Neural progenitor cell (in vitro differentiated cells): ENCODE data around the gene IP6K2. TPM values are rescaled to one million over a fixed set of nuclear protein-coding genes. Genes with fewer than 3 reads are reported as not detected.
"Not testable (repeated sequence)": the region's sequence is repeated elsewhere in the genome, so short reads cannot be mapped to it uniquely, and the experiment has no call there.

Source experiments
- DNase-seq: peaks from one replicate; pipeline ENCODE4 v3.0.0-alpha.2; 2016; ENCODE audit warnings: low spot score
- H2AFZ ChIP-seq: fragments of 200-600 bp; sonication (generic); replicated peaks from 2 replicates; pipeline ENCODE4 v1.6.1; 2016; ENCODE audit warnings: antibody characterized with exemption
- H3F3A ChIP-seq: fragments of 200-600 bp; sonication (generic); 2 replicates; pipeline ENCODE4 v1.6.1; 2016; ENCODE audit warnings: antibody characterized with exemption, low read depth
- H3K27ac ChIP-seq: fragments of 200-600 bp; sonication (generic); 2 replicates; pipeline ENCODE4 v1.5.1; 2016; ENCODE audit warnings: mild to moderate bottlenecking
- H3K27me3 ChIP-seq: fragments of 200-600 bp; sonication (generic); 2 replicates; pipeline ENCODE4 v1.6.1; 2016; ENCODE audit warnings: mild to moderate bottlenecking, moderate library complexity
- H3K36me3 ChIP-seq: fragments of 200-600 bp; sonication (generic); 2 replicates; pipeline ENCODE4 v1.5.1; 2016
- H3K4me1 ChIP-seq: fragments of 200-600 bp; sonication (generic); 2 replicates; pipeline ENCODE4 v1.6.1; 2016; ENCODE audit warnings: mixed run types
- H3K4me2 ChIP-seq: fragments of 200-600 bp; sonication (generic); 2 replicates; pipeline ENCODE4 v1.6.1; 2016
- H3K4me3 ChIP-seq: fragments of 200-600 bp; sonication (generic); 2 replicates; pipeline ENCODE4 v1.5.1; 2016
- H3K79me2 ChIP-seq: fragments of 200-600 bp; sonication (generic); 2 replicates; pipeline ENCODE4 v1.6.1; 2016; ENCODE audit warnings: low read depth
- H3K9ac ChIP-seq: fragments of 200-600 bp; sonication (generic); 2 replicates; pipeline ENCODE4 v1.6.1; 2016
- H3K9me3 ChIP-seq: fragments of 200-600 bp; sonication (generic); 2 replicates; pipeline ENCODE4 v1.5.1; 2016; ENCODE audit warnings: low read depth
- H4K20me1 ChIP-seq: fragments of 200-600 bp; sonication (generic); 2 replicates; pipeline ENCODE4 v1.6.1; 2016; ENCODE audit warnings: low read depth
- H3K27ac Mint-ChIP-seq: 3 replicates; pipeline ENCODE4 v1.8.0; 2021; ENCODE audit warnings: mixed read lengths
- H3K27me3 Mint-ChIP-seq: 2 replicates; pipeline ENCODE4 v1.8.0; 2022; ENCODE audit warnings: low read depth, mild to moderate bottlenecking, inconsistent platforms, moderate library complexity, mixed read lengths; ENCODE audit not compliant: insufficient read depth
- H3K36me3 Mint-ChIP-seq: 3 replicates; pipeline ENCODE4 v1.8.0; 2021; ENCODE audit warnings: mixed read lengths
- H3K4me1 Mint-ChIP-seq: 3 replicates; pipeline ENCODE4 v1.8.0; 2021; ENCODE audit warnings: mixed read lengths
- H3K4me3 Mint-ChIP-seq: 3 replicates; pipeline ENCODE4 v1.8.0; 2021; ENCODE audit warnings: mild to moderate bottlenecking, moderate library complexity, mixed read lengths
- H3K9me3 Mint-ChIP-seq: 3 replicates; pipeline ENCODE4 v1.8.0; 2020; ENCODE audit warnings: mixed read lengths
- EZH2 ChIP-seq: fragments of 200-600 bp; sonication (generic); IDR thresholded peaks from 2 replicates; pipeline ENCODE4 v1.6.1; 2017; ENCODE audit warnings: antibody characterized with exemption, mild to moderate bottlenecking, moderate library complexity
- EZH2phosphoT487 ChIP-seq: fragments of 200-600 bp; sonication (generic); IDR thresholded peaks from 2 replicates; pipeline ENCODE4 v1.6.1; 2017; ENCODE audit warnings: antibody characterized with exemption
- total RNA-seq: library from RNA; depleted of rRNA; stranded (reverse); fragments of >200 nt; gene quantifications from 2 replicates; pipeline ENCODE4 v1.2.3, GENCODE V29; 2015; ENCODE audit warnings: low replicate concordance
- TF ChIP-seq, protein P1 (sequence below): fragments of 200-600 bp; sonication (generic); IDR thresholded peaks from 2 replicates; pipeline ENCODE4 v1.5.1; 2017; ENCODE audit warnings: antibody characterized with exemption, mild to moderate bottlenecking

IP6K2 gene
- total RNA-seq, 1 donor from 2014 or later = 130 TPM

DNA sequence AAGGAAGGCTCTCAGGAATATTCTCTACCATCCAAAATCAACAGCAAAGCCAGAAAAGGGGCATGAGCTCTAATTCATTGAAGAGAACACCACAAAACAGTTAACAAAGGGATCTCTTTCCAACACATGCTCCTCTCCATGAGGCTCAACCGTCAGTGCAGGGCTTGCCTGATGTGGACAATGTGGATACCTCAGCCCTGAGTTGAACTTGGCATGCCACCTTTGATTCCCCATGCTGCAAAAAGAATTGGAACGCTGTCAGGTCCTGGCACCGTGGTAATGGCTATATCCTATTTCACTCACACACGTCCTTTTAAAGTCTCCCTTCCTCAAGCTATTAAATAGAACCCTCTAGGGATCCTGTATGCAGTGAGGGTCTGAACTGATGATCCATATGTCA, 30.7 kb upstream of the IP6K2 start:
- TF ChIP-seq, protein P1, sequence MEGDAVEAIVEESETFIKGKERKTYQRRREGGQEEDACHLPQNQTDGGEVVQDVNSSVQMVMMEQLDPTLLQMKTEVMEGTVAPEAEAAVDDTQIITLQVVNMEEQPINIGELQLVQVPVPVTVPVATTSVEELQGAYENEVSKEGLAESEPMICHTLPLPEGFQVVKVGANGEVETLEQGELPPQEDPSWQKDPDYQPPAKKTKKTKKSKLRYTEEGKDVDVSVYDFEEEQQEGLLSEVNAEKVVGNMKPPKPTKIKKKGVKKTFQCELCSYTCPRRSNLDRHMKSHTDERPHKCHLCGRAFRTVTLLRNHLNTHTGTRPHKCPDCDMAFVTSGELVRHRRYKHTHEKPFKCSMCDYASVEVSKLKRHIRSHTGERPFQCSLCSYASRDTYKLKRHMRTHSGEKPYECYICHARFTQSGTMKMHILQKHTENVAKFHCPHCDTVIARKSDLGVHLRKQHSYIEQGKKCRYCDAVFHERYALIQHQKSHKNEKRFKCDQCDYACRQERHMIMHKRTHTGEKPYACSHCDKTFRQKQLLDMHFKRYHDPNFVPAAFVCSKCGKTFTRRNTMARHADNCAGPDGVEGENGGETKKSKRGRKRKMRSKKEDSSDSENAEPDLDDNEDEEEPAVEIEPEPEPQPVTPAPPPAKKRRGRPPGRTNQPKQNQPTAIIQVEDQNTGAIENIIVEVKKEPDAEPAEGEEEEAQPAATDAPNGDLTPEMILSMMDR = no peak
- TF ChIP-seq EZH2 (no peak), EZH2phosphoT487 (no peak)
- peaks cover 4% of the 10 kb centered on the region for H3K9me3 Mint-ChIP-seq
- Histone ChIP-seq H3K4me3 (no peak overlapping the region), H3K27me3 (no peaks in the 10 kb centered on the region), H3K27ac (no peak overlapping the region), H2AFZ (no peak overlapping the region), H4K20me1 (no peaks in the 10 kb centered on the region), H3K4me2 (no peak overlapping the region), H3K9me3 (no peaks in the 10 kb centered on the region), H3F3A (no peaks in the 10 kb centered on the region), H3K79me2 (no peaks in the 10 kb centered on the region), H3K4me1 (no peaks in the 10 kb centered on the region), H3K9ac (no peak overlapping the region), H3K36me3 (no peaks in the 10 kb centered on the region)
- no peak overlapping the region for H3K27ac Mint-ChIP-seq
- H3K4me1 Mint-ChIP-seq = no peaks in the 10 kb centered on the region
- H3K36me3 Mint-ChIP-seq = peaks cover 6% of the 10 kb centered on the region
- H3K27me3 Mint-ChIP-seq = no peaks in the 10 kb centered on the region
- DNase-seq = no peak
- no peak overlapping the region for H3K4me3 Mint-ChIP-seq

DNA sequence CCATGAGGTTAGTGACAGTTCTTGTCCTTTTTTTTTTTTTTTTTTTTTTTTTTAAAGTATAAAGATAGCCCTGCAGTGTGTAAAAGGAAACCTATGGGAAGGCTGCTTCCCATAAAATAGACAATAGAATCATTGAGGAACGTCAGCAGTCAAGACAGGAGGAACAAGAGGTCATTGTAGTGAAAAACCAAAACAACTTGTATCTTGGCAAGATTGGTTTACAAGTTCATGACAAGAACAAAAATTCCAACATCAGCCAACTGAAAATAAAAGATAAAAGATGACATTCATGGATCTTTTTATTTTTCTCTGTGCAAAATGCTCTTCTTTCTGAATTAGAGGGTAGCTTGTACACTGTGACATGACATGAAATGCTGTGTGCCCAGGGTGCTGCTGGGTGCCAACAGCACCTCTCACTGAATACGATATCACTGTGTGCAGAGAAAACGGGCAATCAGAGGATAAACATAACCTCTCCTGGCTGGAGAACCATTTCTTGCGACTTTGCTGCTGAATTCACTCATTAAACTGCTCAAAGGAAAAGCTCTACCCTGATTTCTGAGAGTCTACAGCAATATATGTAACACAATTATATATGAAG, 30.1 kb upstream of the IP6K2 start:
- H3K4me1 Mint-ChIP-seq = no peaks in the 10 kb centered on the region
- Histone ChIP-seq H3K9me3 (no peaks in the 10 kb centered on the region), H3K36me3 (no peaks in the 10 kb centered on the region), H3F3A (no peaks in the 10 kb centered on the region), H3K4me1 (no peaks in the 10 kb centered on the region), H3K9ac (no peak overlapping the region), H3K4me3 (no peak overlapping the region), H3K79me2 (no peaks in the 10 kb centered on the region), H2AFZ (no peak overlapping the region), H3K27me3 (no peaks in the 10 kb centered on the region), H3K4me2 (no peak overlapping the region), H3K27ac (no peak overlapping the region), H4K20me1 (no peaks in the 10 kb centered on the region)
- DNase-seq = no peak
- H3K4me3 Mint-ChIP-seq = no peak overlapping the region
- H3K9me3 Mint-ChIP-seq = peaks cover 4% of the 10 kb centered on the region
- TF ChIP-seq EZH2 = no peak
- TF ChIP-seq, protein P1 = no peak
- no peak for TF ChIP-seq EZH2phosphoT487
- H3K27ac Mint-ChIP-seq = no peak overlapping the region
- peaks cover 6% of the 10 kb centered on the region for H3K36me3 Mint-ChIP-seq
- no peaks in the 10 kb centered on the region for H3K27me3 Mint-ChIP-seq

DNA sequence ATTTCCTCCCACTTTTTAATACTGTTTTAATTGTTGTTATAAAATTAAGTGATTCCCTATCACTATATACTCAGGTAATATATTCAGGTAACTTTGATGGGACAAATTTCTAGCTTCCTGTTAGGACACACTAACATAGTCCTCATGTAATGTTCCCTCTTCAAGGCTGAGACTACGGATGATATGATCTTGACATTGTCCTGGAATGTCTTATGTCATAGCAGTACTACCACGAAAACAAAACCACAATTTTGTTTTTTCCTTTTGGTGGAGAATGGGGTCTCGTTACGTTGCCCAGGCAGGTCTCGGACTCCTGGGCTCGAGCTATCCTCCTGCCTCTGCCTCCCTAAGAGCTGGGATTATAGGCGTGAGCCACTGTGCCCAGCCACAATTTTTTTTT, 26.8 kb upstream of the IP6K2 start:
- Histone ChIP-seq H3K4me1 (peaks cover 3% of the 10 kb centered on the region), H3K4me2 (no peak overlapping the region), H3K27ac (no peak overlapping the region), H3K79me2 (no peaks in the 10 kb centered on the region), H3K4me3 (no peak overlapping the region), H3K27me3 (no peaks in the 10 kb centered on the region), H3K9ac (no peak overlapping the region), H3K9me3 (no peaks in the 10 kb centered on the region), H3F3A (no peaks in the 10 kb centered on the region), H3K36me3 (no peaks in the 10 kb centered on the region), H2AFZ (no peak overlapping the region), H4K20me1 (no peaks in the 10 kb centered on the region)
- no peaks in the 10 kb centered on the region for H3K27me3 Mint-ChIP-seq
- no peak for DNase-seq
- no peak overlapping the region for H3K27ac Mint-ChIP-seq
- no peaks in the 10 kb centered on the region for H3K4me1 Mint-ChIP-seq
- peaks cover 3% of the 10 kb centered on the region for H3K36me3 Mint-ChIP-seq
- peaks cover 4% of the 10 kb centered on the region for H3K9me3 Mint-ChIP-seq
- TF ChIP-seq EZH2phosphoT487 (no peak), EZH2 (no peak)
- TF ChIP-seq, protein P1 = no peak
- no peak overlapping the region for H3K4me3 Mint-ChIP-seq

DNA sequence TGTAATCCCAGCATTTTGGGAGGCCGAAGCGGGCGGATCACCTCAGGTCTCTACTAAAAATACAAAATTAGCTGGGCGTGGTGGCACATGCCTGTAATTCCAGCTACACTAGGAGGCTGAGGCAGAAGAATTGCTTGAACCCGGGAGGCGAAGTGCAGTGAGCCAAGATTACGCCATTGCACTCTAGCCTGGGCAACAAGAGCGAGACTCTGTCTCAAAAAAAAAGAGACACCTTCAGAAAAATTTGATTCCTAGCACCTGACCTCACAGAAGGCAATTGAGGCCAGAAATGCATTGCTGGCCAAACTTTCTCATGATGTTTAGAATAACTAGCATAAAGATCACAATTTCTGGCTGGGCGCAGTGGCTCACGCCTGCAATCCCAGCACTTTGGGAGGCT, 24.2 kb upstream of the IP6K2 start:
- not testable (repeated sequence) for H3K4me2 ChIP-seq, DNase-seq, H3K4me1 Mint-ChIP-seq, H3K4me3 Mint-ChIP-seq, H3K27ac ChIP-seq, H3F3A ChIP-seq, H3K27me3 Mint-ChIP-seq, H3K9me3 ChIP-seq, H2AFZ ChIP-seq, H3K4me3 ChIP-seq, H3K36me3 ChIP-seq, H4K20me1 ChIP-seq, H3K27me3 ChIP-seq, H3K9me3 Mint-ChIP-seq, H3K27ac Mint-ChIP-seq, H3K79me2 ChIP-seq, H3K9ac ChIP-seq, H3K36me3 Mint-ChIP-seq, H3K4me1 ChIP-seq
